HG02884 (cell line): ENCODE data around the gene GRK1.

Experiments used
- ATAC-seq: cut with Tn5 transposase; IDR thresholded peaks from one replicate; pipeline ENCODE4 v1.9.1; 2021; ENCODE audit warnings: mild to moderate bottlenecking, moderate library complexity; ENCODE audit not compliant: unreplicated experiment

Gene GRK1

GRCh38 chr13:113726961-113727411 lies 60.0 kb downstream of the GRK1 start:
- no peak for ATAC-seq

GRCh38 chr13:113728571-113729054 lies 61.6 kb downstream of the GRK1 start:
- no peak for ATAC-seq

- no peak for ATAC-seq
These were observed 62.4 kb downstream of the GRK1 start for GRCh38 chr13:113729187-113730019.

- ATAC-seq = no peak
These were observed 63.3 kb downstream of the GRK1 start for GRCh38 chr13:113730258-113730691.

GRCh38 chr13:113730831-113731191 lies 63.8 kb downstream of the GRK1 start:
- no peak for ATAC-seq

- no peak for ATAC-seq
These were observed 64.5 kb downstream of the GRK1 start for GRCh38 chr13:113731192-113732175.

- no peak for ATAC-seq
These were observed 65.3 kb downstream of the GRK1 start for GRCh38 chr13:113732176-113732960.

- ATAC-seq = no peak
These were observed 66.2 kb downstream of the GRK1 start for GRCh38 chr13:113732961-113733950.

GRCh38 chr13:113734099-113734825 lies 67.2 kb downstream of the GRK1 start:
- no peak for ATAC-seq

GRCh38 chr13:113734826-113735125 lies 67.8 kb downstream of the GRK1 start:
- ATAC-seq = no peak

GRCh38 chr13:113735194-113735593 lies 68.2 kb downstream of the GRK1 start:
- no peak for ATAC-seq

- no peak for ATAC-seq
These were observed 68.7 kb downstream of the GRK1 start for GRCh38 chr13:113735750-113736149.

- ATAC-seq = no peak
These were observed 69.3 kb downstream of the GRK1 start for GRCh38 chr13:113736258-113736731.

- ATAC-seq = no peak
These were observed 70.8 kb downstream of the GRK1 start for GRCh38 chr13:113737803-113738202.

GRCh38 chr13:113739527-113740285 lies 72.7 kb downstream of the GRK1 start:
- no peak for ATAC-seq

- no peak for ATAC-seq
These were observed 73.2 kb downstream of the GRK1 start for GRCh38 chr13:113740286-113740556.

GRCh38 chr13:113740661-113741060 lies 73.6 kb downstream of the GRK1 start:
- no peak for ATAC-seq

- ATAC-seq = no peak
These were observed 74.2 kb downstream of the GRK1 start for GRCh38 chr13:113741191-113741668.
